Hepatocyte (in vitro differentiated cells): ENCODE results near the gene INPP5B.
"Not testable (repeated sequence)": the region's sequence is repeated elsewhere in the genome, so short reads cannot be mapped to it uniquely, and the experiment has no call there.

Source experiments
- CTCF ChIP-seq: fragments of 200-600 bp; sonication (generic); IDR thresholded peaks from 2 replicates; pipeline ENCODE4 v1.5.1; 2016; ENCODE audit warnings: antibody characterized with exemption, mild to moderate bottlenecking; ENCODE audit not compliant: poor library complexity
- EZH2 ChIP-seq: fragments of 200-600 bp; sonication (generic); IDR thresholded peaks from 2 replicates; pipeline ENCODE4 v1.6.1; 2016; ENCODE audit warnings: antibody characterized with exemption, mild to moderate bottlenecking, borderline replicate concordance
- EZH2phosphoT487 ChIP-seq: fragments of 200-600 bp; sonication (generic); IDR thresholded peaks from one replicate; pipeline ENCODE4 v1.6.1; 2018; ENCODE audit warnings: antibody characterized with exemption, mild to moderate bottlenecking, low read depth, moderate library complexity; ENCODE audit not compliant: unreplicated experiment, severe bottlenecking

DNA sequence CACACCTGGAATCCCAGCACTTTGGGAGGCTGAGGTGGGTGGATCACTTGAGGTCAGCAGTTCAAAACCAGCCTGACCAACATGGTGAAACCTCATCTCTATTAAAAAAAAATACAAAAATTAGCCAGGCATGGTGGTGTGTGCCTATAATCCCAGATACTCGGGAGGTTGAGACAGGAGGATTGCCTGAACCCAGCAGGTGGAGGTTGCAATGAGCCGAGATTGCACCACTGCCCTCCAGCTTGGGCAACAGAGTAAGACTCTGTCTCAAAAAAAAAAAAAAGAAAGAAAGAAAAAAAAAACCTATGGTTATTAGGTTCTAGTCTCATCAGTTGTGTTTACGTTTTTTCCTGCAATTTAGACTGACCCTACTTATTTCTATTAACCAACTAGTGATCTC lies 40.3 kb downstream of the INPP5B start:
- TF ChIP-seq CTCF, EZH2, EZH2phosphoT487: not testable (repeated sequence)
